HepG2 (cell line): ENCODE data around the gene NDUFAF5. TPM values are rescaled to one million over a fixed set of nuclear protein-coding genes. Genes with fewer than 3 reads are reported as not detected.
A peak's percentile ranks its signal among the peaks of the same experiment; 100 is the strongest.

Experiments used
- ATAC-seq: fragments of 200-7000 bp; cut with Tn5 transposase; 3 replicates; pipeline ENCODE4 v1.9.1; 2020; ENCODE audit warnings: mild to moderate bottlenecking, moderate library complexity
- BruUV-seq: library from RNA; stranded (reverse); fragments of 400-500 nt; replicated peaks from 2 replicates; lab custom pipeline; 2021; lab: Mats Ljungman, UMichigan
- CTCF ChIA-PET: fragments of 300-600 bp; formaldehyde crosslinking; extraction: SDS; loops from one replicate; lab custom pipeline; 2021; ENCODE audit warnings: low total read pairs, inconsistent platforms, low intra/inter-chr PET ratio; lab: Yijun Ruan, JAX
- POLR2A ChIA-PET: fragments of 350-600 bp; sonication (Branson Sonifier 250); formaldehyde crosslinking; loops from one replicate; lab custom pipeline; 2020; ENCODE audit warnings: antibody characterized with exemption, inconsistent platforms; lab: Yijun Ruan, JAX
- DNase-seq: peaks from one replicate; pipeline ENCODE4 v3.0.0-alpha.2; 2015; ENCODE audit warnings: low spot score
- FAIRE-seq: peaks from 3 replicates; lab custom pipeline; 2011; peaks lifted over from hg19 to GRCh38; lab: Jason Lieb, UNC
- H2AFZ ChIP-seq: one replicate; pipeline ENCODE4 v1.6.1; 2011; ENCODE audit warnings: low read length, inconsistent platforms
- H3K27ac ChIP-seq: fragments of 300-600 bp; 3 replicates; pipeline ENCODE4 v1.8.0; 2011; ENCODE audit warnings: mixed run types, mild to moderate bottlenecking, mixed read lengths, low read length, inconsistent platforms; ENCODE audit not compliant: insufficient read depth; ENCODE audit errors: extremely low read length
- H3K27me3 ChIP-seq, 2 experiments: fragments of 200-600 bp in 1 of 2; 2 replicates in 1 of 2; 3 replicates in 1 of 2; pipeline versions ENCODE4 v1.6.0 to v1.8.0; 2011; ENCODE audit warnings: low read length in 2 of 2, mild to moderate bottlenecking in 2 of 2, moderate library complexity in 2 of 2, inconsistent platforms in 1 of 2; ENCODE audit not compliant: insufficient read depth in 2 of 2, control insufficient read depth in 1 of 2
- H3K36me3 ChIP-seq, 2 experiments: fragments of 200-600 bp in 1 of 2; replicated peaks in 1 of 2; 2 replicates in 1 of 2; 3 replicates in 1 of 2; pipeline versions ENCODE4 v1.5.1 to v1.8.0; 2011; ENCODE audit warnings: low read length in 2 of 2, inconsistent platforms in 1 of 2; ENCODE audit not compliant: insufficient read depth in 2 of 2, control insufficient read depth in 1 of 2
- H3K4me1 ChIP-seq: 2 replicates; pipeline ENCODE4 v1.5.1; 2012; ENCODE audit warnings: low read length, inconsistent platforms; ENCODE audit not compliant: insufficient read depth
- H3K4me2 ChIP-seq: 2 replicates; pipeline ENCODE4 v1.6.0; 2011; ENCODE audit warnings: low read depth, low read length, inconsistent platforms
- H3K4me3 ChIP-seq, 3 experiments: fragments of 200-600 bp in 1 of 3; sonication (generic), shearing (Covaris generic) in 1 of 3; replicated peaks in 1 of 3; 2 replicates each; pipeline ENCODE4 v1.5.1; 2011 to 2016; ENCODE audit warnings: low read length in 3 of 3, inconsistent platforms in 2 of 3, low read depth in 2 of 3, mild to moderate bottlenecking in 2 of 3, control low read depth in 1 of 3, mixed read lengths in 1 of 3; ENCODE audit not compliant: insufficient read depth in 1 of 3
- H3K79me2 ChIP-seq: one replicate; pipeline ENCODE4 v1.6.1; 2011; ENCODE audit warnings: low read length, inconsistent platforms; ENCODE audit not compliant: insufficient read depth
- H3K9ac ChIP-seq: 2 replicates; pipeline ENCODE4 v1.6.0; 2011; ENCODE audit warnings: mild to moderate bottlenecking, low read depth, low read length, inconsistent platforms; ENCODE audit not compliant: insufficient read depth
- H3K9me3 ChIP-seq: 2 replicates; pipeline ENCODE4 v1.5.1; 2012; ENCODE audit warnings: mild to moderate bottlenecking, low read length
- H4K20me1 ChIP-seq: 2 replicates; pipeline ENCODE4 v1.6.0; 2011; ENCODE audit warnings: inconsistent platforms, mild to moderate bottlenecking, low read length, moderate library complexity; ENCODE audit not compliant: insufficient read depth
- EEA1 ChIP-seq: sonication (generic); formaldehyde crosslinking; IDR thresholded peaks from 2 replicates; pipeline ENCODE4 v1.5.1; 2020; ENCODE audit warnings: mild to moderate bottlenecking, missing genetic modification reagents, borderline replicate concordance
- KDM2A ChIP-seq: sonication (generic); formaldehyde crosslinking; IDR thresholded peaks from 2 replicates; pipeline ENCODE4 v1.4.0; 2020; ENCODE audit warnings: low read depth, missing genetic modification reagents, borderline replicate concordance
- MAFF ChIP-seq: IDR thresholded peaks from 2 replicates; pipeline ENCODE4 v1.6.1; 2011; ENCODE audit warnings: low read depth, low read length, improper control_type of control experiment
- MAFK ChIP-seq, 2 experiments: IDR thresholded peaks in 1 of 2; conservative IDR thresholded peaks in 1 of 2; 2 replicates each; pipeline ENCODE4 v1.6.1; 2011; ENCODE audit warnings: improper control_type of control experiment in 2 of 2, low read length in 2 of 2
- MIER2 ChIP-seq: IDR thresholded peaks from 2 replicates; pipeline ENCODE4 v1.6.1; 2016; ENCODE audit warnings: missing biosample characterization, missing genetic modification reagents
- ZNF33A ChIP-seq: sonication (generic); formaldehyde crosslinking; IDR thresholded peaks from 2 replicates; pipeline ENCODE4 v1.5.1; 2020; ENCODE audit warnings: missing genetic modification reagents, mild to moderate bottlenecking, moderate library complexity, borderline replicate concordance
- WGBS: methylation state at CpG from one replicate; pipeline ENCODE4 v1.1.6; 2017; ENCODE audit warnings: low lambda C conversion rate; 5-methylcytosine and 5-hydroxymethylcytosine counted together
- in situ Hi-C: cut with HindIII; loops from 2 replicates; pipeline ENCODE4 v1.10.0; 2017; ENCODE audit warnings: low pct_unique_long_range_greater_than_20kb; ENCODE audit not compliant: extremely low pct_ligation_motif_present
- intact Hi-C: fragments of 100-400 bp; cut with micrococcal nuclease; formaldehyde crosslinking; loops from one replicate; pipeline ENCODE4 v1.10.0; 2022; ENCODE audit not compliant: unreplicated experiment
- polyA plus RNA-seq, 8 experiments: library from polyadenylated mRNA; depleted of rRNA in 3 of 8; stranded (reverse) in 7 of 8; unstranded in 1 of 8; fragments of >200 nt; fragmentation: Illumina TruSeq in 4 of 8; extraction: Trizol in 4 of 8; gene quantifications; 2 replicates each; pipeline versions ENCODE4 v1.2.1 to v1.2.3, GENCODE V29; 2011 to 2016; ENCODE audit warnings: low read depth in 4 of 8, missing spikeins in 1 of 8, mixed read lengths in 1 of 8; ENCODE audit not compliant: insufficient read depth in 1 of 8
- total RNA-seq, 5 experiments: library from RNA; depleted of rRNA; stranded (reverse); fragments of >200 nt; fragmentation: Illumina TruSeq; extraction: Trizol; gene quantifications; 2 replicates each; pipeline ENCODE4 v1.2.3, GENCODE V29; 2016; ENCODE audit warnings: low read depth in 1 of 5
- TF ChIP-seq, protein P1 (sequence below): sonication (generic); formaldehyde crosslinking; IDR thresholded peaks from 2 replicates; pipeline ENCODE4 v1.4.0; 2020; ENCODE audit warnings: missing genetic modification reagents

Gene NDUFAF5
- total and polyA plus RNA-seq, 2 of the 13 experiments (the other 11 are each of a cell fraction or from before 2014, with no cell fraction given) = 23.1 to 66.7 TPM

DNA sequence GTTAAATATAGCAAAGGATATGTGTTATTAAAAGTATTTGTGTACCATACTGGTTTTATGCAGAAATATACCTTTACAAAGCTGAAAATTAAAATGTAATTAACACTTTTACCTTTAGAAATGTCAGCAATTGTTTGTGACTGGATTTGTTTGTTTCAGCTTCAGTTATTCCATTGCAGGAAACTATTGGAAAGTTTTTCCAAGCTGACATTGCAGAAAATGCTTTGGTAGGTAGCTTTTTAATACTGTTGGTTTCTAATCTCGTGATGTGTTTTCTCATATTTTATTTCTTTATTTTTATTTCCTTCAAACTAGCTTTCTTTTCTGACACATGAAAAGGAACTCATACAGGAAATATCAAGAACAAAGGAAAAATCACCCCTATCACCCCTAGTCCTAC, 8.2 kb downstream of the NDUFAF5 start (continued):
- TF ChIP-seq KDM2A (no peak), ZNF33A (CRISPR knock-in tag) (no peak), MIER2 (no peak)
- TF ChIP-seq, all 625 proteins: peak for 3

DNA sequence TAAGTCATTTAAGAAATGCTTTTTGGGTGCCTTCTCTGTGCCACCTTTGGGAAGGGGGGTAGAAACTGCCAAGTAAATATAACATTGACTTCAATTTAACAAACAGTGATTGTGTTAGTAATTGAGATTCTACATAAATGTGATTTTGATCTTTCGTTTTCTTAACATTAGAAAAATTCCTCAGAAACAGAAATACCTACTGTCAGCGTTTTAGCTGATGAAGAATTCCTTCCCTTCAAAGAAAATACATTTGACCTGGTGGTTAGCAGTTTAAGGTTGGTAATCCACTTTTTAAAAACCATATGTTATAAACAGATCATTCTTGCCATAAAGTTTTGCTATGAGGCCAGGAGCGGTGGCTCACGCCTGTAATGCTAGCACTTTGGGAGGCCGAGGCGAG, 9.8 kb downstream of the NDUFAF5 start:
- BruUV-seq = no TSS peak
- peaks cover 48 to 94% of the 10 kb centered on the region in 2 experiments for H3K36me3 ChIP-seq
- no peak for FAIRE-seq
- H2AFZ ChIP-seq = no peak overlapping the region
- peaks cover 9% of the 10 kb centered on the region for H3K79me2 ChIP-seq
- DNase-seq = no peak
- POLR2A ChIA-PET = no interaction called here
- H3K4me3 ChIP-seq = no peak overlapping the region
- no peak overlapping the region for H3K4me2 ChIP-seq
- in situ Hi-C loops = no loop called here
- ATAC-seq = no peak
- H3K9ac ChIP-seq = no peak overlapping the region
- H4K20me1 ChIP-seq = no peaks in the 10 kb centered on the region
- intact Hi-C loops = no loop called here
- H3K4me1 ChIP-seq = peaks cover 36% of the 10 kb centered on the region
- CTCF ChIA-PET = no interaction called here
- TF ChIP-seq MAFF (peak; percentile 80), EEA1 (CRISPR knock-in tag) (no peak), MAFK (conservative IDR thresholded peaks at IDR 0.05 in 1 of 2, IDR thresholded peaks at IDR 0.05 in 1 of 2; ENCODE audit: low read length in 2 of 2) (peak; percentile 83 to 90)
- TF ChIP-seq, protein P1, sequence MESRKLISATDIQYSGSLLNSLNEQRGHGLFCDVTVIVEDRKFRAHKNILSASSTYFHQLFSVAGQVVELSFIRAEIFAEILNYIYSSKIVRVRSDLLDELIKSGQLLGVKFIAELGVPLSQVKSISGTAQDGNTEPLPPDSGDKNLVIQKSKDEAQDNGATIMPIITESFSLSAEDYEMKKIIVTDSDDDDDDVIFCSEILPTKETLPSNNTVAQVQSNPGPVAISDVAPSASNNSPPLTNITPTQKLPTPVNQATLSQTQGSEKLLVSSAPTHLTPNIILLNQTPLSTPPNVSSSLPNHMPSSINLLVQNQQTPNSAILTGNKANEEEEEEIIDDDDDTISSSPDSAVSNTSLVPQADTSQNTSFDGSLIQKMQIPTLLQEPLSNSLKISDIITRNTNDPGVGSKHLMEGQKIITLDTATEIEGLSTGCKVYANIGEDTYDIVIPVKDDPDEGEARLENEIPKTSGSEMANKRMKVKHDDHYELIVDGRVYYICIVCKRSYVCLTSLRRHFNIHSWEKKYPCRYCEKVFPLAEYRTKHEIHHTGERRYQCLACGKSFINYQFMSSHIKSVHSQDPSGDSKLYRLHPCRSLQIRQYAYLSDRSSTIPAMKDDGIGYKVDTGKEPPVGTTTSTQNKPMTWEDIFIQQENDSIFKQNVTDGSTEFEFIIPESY (CRISPR knock-in tag) = no peak
- no peaks in the 10 kb centered on the region for H3K9me3 ChIP-seq
- H3K27ac ChIP-seq = no peak overlapping the region
- WGBS = 98% methylated on average over 6 of the region's 6 CpGs
- no peaks in the 10 kb centered on the region for H3K27me3 ChIP-seq
